K562 (cell line): ENCODE results near the gene NR3C1. TPM values are rescaled to one million over a fixed set of nuclear protein-coding genes. Genes with fewer than 3 reads are reported as not detected.

Experiments used
- DLX4 ChIP-seq: fragments of 250-450 bp; sonication (Bioruptor Pico); IDR thresholded peaks from 2 replicates; pipeline ENCODE4 v1.6.1; 2021; ENCODE audit warnings: mild to moderate bottlenecking
- SFPQ ChIP-seq: fragments of 200-400 bp; formaldehyde crosslinking; IDR thresholded peaks from 2 replicates; pipeline ENCODE4 v1.6.1; 2017; ENCODE audit warnings: mild to moderate bottlenecking, low read depth, low read length, moderate library complexity
- ZBTB49 ChIP-seq: sonication (generic); formaldehyde crosslinking; IDR thresholded peaks from 2 replicates; pipeline ENCODE4 v1.8.0; 2022; ENCODE audit warnings: missing genetic modification reagents, mild to moderate bottlenecking, borderline replicate concordance
- ZNF124 ChIP-seq: sonication (generic); formaldehyde crosslinking; IDR thresholded peaks from 2 replicates; pipeline ENCODE4 v1.8.1; 2022; ENCODE audit warnings: missing genetic modification reagents
- ZNF232 ChIP-seq: sonication (generic); formaldehyde crosslinking; IDR thresholded peaks from 2 replicates; pipeline ENCODE4 v1.8.0; 2022; ENCODE audit warnings: mild to moderate bottlenecking, missing genetic modification reagents
- ZNF253 ChIP-seq: fragments of 250-450 bp; sonication (Bioruptor Pico); conservative IDR thresholded peaks from 2 replicates; pipeline ENCODE4 v1.6.1; 2021; ENCODE audit warnings: mild to moderate bottlenecking
- polyA plus RNA-seq, 8 experiments: library from polyadenylated mRNA; depleted of rRNA in 4 of 8; stranded (reverse) in 5 of 8; unstranded in 3 of 8; fragments of >200 nt; fragmentation: Nextera tagmentation in 2 of 8; fragmentation: Illumina TruSeq in 1 of 8; extraction: Ambion mirVana in 2 of 8; extraction: Trizol in 1 of 8; gene quantifications; 2 replicates each; pipeline versions ENCODE4 v1.2.1 to v1.2.3, GENCODE V29; 2011 to 2014; ENCODE audit warnings: inconsistent platforms in 1 of 8, missing spikeins in 1 of 8
- total RNA-seq, 7 experiments: library from RNA; depleted of rRNA in 6 of 7; stranded (reverse); fragments of >200 nt in 6 of 7; fragmentation: Illumina TruSeq in 2 of 7; extraction: Trizol in 2 of 7; gene quantifications; 2 replicates each; pipeline versions ENCODE4 v1.2.1 to v1.2.3, GENCODE V29; 2011 to 2021; ENCODE audit warnings: low replicate concordance in 1 of 7
- TF ChIP-seq, protein P1 (sequence below): fragments of 450-650 bp; IDR thresholded peaks from 2 replicates; pipeline ENCODE4 v1.6.1; 2014; ENCODE audit warnings: low read depth, mild to moderate bottlenecking, moderate library complexity, borderline replicate concordance
- TF ChIP-seq, protein P2 (sequence below): fragments of 250-450 bp; sonication (Bioruptor Pico); IDR thresholded peaks from 2 replicates; pipeline ENCODE4 v1.8.0; 2021; ENCODE audit warnings: mild to moderate bottlenecking, moderate library complexity
- TF ChIP-seq, protein P3 (sequence below): fragments of 250-450 bp; sonication (Bioruptor Pico); IDR thresholded peaks from 2 replicates; pipeline ENCODE4 v1.5.0; 2021; ENCODE audit warnings: mild to moderate bottlenecking, borderline replicate concordance

Gene NR3C1
- total and polyA plus RNA-seq, 9 of the 15 experiments (the other 6 are each of a cell fraction or from before 2014, with no cell fraction given) = 8.2 to 36.0 (median 15.0) TPM

- TF ChIP-seq ZBTB49 = no peak
- no peak for TF ChIP-seq DLX4 (CRISPR knock-in tag)
- TF ChIP-seq ZNF232 = no peak
- no peak for TF ChIP-seq ZNF253 (CRISPR knock-in tag)
- TF ChIP-seq, protein P1, sequence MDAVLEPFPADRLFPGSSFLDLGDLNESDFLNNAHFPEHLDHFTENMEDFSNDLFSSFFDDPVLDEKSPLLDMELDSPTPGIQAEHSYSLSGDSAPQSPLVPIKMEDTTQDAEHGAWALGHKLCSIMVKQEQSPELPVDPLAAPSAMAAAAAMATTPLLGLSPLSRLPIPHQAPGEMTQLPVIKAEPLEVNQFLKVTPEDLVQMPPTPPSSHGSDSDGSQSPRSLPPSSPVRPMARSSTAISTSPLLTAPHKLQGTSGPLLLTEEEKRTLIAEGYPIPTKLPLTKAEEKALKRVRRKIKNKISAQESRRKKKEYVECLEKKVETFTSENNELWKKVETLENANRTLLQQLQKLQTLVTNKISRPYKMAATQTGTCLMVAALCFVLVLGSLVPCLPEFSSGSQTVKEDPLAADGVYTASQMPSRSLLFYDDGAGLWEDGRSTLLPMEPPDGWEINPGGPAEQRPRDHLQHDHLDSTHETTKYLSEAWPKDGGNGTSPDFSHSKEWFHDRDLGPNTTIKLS = no peak
- no peak for TF ChIP-seq SFPQ
- TF ChIP-seq, protein P2, sequence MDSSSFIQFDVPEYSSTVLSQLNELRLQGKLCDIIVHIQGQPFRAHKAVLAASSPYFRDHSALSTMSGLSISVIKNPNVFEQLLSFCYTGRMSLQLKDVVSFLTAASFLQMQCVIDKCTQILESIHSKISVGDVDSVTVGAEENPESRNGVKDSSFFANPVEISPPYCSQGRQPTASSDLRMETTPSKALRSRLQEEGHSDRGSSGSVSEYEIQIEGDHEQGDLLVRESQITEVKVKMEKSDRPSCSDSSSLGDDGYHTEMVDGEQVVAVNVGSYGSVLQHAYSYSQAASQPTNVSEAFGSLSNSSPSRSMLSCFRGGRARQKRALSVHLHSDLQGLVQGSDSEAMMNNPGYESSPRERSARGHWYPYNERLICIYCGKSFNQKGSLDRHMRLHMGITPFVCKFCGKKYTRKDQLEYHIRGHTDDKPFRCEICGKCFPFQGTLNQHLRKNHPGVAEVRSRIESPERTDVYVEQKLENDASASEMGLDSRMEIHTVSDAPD (CRISPR knock-in tag) = no peak
- TF ChIP-seq, protein P3, sequence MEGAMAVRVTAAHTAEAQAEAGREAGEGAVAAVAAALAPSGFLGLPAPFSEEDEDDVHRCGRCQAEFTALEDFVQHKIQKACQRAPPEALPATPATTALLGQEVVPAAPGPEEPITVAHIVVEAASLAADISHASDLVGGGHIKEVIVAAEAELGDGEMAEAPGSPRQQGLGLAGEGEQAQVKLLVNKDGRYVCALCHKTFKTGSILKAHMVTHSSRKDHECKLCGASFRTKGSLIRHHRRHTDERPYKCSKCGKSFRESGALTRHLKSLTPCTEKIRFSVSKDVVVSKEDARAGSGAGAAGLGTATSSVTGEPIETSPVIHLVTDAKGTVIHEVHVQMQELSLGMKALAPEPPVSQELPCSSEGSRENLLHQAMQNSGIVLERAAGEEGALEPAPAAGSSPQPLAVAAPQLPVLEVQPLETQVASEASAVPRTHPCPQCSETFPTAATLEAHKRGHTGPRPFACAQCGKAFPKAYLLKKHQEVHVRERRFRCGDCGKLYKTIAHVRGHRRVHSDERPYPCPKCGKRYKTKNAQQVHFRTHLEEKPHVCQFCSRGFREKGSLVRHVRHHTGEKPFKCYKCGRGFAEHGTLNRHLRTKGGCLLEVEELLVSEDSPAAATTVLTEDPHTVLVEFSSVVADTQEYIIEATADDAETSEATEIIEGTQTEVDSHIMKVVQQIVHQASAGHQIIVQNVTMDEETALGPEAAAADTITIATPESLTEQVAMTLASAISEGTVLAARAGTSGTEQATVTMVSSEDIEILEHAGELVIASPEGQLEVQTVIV (CRISPR knock-in tag) = no peak
- no peak for TF ChIP-seq ZNF124
Measured at GRCh38 chr5:143245929-143246561, 157.4 kb downstream of the NR3C1 start (continued).
